Measurements from ENCODE around the gene FHOD1.

FHOD1 gene

DNA sequence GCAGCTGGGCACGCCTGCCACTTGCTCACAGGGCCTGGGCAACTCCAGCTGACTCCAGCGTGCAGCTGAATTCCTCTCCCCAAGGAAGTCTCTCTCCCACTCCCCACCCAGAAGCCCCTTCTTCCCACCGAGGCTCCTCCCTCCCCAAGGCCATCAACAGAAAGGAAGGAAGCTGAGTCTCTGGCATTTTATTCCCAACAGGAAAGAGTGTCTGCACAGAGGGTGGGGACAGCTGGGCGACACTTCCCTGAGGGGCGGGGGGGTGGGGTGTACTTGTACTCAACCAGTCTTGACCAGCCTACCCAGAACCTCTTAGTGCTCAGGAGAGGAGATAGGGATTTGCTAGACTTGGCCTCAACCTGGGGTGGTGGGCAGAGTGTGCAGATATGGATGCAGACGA, 57.2 kb downstream of the FHOD1 start, which contains the start of gene EXOC3L1:
TSS of gene EXOC3L1 (minus strand) at position 96 of the 400 bp plus-strand sequence. CDS start 460 bp downstream, outside the sequence.
- Histone ChIP-seq H3K4me3 (ENCODE audit: low read depth, low read length, poor library complexity, severe bottlenecking) (no peak within 1 kb of the TSS), H3K36me3 (ENCODE audit: insufficient read depth, low read length) (peaks cover 16% of the 10 kb centered on the region), H3K27me3 (ENCODE audit: insufficient read depth, low read length) (no peaks in the 10 kb centered on the region), H3K4me2 (ENCODE audit: low read length) (no peak within 1 kb of the TSS), H3K9me3 (ENCODE audit: low read length) (no peaks in the 10 kb centered on the region), H3K9me2 (ENCODE audit: low read depth, low read length) (no peaks in the 10 kb centered on the region), H4K20me1 (ENCODE audit: insufficient read depth, low read length) (no peaks in the 10 kb centered on the region), H2AFZ (ENCODE audit: low read length) (no peak within 1 kb of the TSS), H3K9ac (ENCODE audit: low read length) (no peak within 1 kb of the TSS), H3F3A (ENCODE audit: insufficient read depth, low read length) (no peaks in the 10 kb centered on the region), H3K27ac (ENCODE audit: low read depth, low read length, poor library complexity, severe bottlenecking) (no peak within 1 kb of the TSS), H3K4me1 (ENCODE audit: insufficient read depth, low read length, severe bottlenecking) (peaks cover 15% of the 10 kb centered on the region), H3K79me2 (ENCODE audit: insufficient read depth, low read length) (peaks cover 16% of the 10 kb centered on the region)
- TF ChIP-seq, protein P1, sequence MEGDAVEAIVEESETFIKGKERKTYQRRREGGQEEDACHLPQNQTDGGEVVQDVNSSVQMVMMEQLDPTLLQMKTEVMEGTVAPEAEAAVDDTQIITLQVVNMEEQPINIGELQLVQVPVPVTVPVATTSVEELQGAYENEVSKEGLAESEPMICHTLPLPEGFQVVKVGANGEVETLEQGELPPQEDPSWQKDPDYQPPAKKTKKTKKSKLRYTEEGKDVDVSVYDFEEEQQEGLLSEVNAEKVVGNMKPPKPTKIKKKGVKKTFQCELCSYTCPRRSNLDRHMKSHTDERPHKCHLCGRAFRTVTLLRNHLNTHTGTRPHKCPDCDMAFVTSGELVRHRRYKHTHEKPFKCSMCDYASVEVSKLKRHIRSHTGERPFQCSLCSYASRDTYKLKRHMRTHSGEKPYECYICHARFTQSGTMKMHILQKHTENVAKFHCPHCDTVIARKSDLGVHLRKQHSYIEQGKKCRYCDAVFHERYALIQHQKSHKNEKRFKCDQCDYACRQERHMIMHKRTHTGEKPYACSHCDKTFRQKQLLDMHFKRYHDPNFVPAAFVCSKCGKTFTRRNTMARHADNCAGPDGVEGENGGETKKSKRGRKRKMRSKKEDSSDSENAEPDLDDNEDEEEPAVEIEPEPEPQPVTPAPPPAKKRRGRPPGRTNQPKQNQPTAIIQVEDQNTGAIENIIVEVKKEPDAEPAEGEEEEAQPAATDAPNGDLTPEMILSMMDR (IDR thresholded peaks at IDR 0.05; ENCODE audit: low read length) = no peak
- TF ChIP-seq EZH2 (IDR thresholded peaks at IDR 0.05; ENCODE audit: borderline replicate concordance, low read length) = no peak

DNA sequence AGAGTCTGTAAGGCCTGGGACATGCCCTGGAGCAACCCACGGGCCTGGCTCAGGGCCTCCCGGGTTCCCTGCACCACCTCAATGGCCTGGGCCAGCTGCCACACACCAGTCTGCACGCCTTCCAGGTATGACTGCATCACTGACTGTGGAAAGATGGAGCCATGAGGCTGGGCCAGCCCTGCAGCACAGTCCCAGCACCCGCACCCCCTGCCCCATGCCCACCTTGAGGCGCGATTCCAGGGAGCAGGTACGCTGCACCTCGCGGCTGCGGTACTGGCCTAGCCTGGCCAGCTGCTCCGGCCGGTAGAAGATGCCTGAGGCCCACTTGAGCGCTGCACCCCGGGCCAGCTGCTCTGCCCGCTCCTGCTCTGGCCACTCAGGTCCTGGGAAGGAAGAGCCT, 58.5 kb downstream of the FHOD1 start:
- no peak overlapping the region for H3K4me2 ChIP-seq (ENCODE audit: low read length)
- no peaks in the 10 kb centered on the region for H3K27me3 ChIP-seq (ENCODE audit: insufficient read depth, low read length)
- no peak overlapping the region for H3K4me3 ChIP-seq (ENCODE audit: low read depth, low read length, poor library complexity, severe bottlenecking)
- H3K79me2 ChIP-seq (ENCODE audit: insufficient read depth, low read length) = peaks cover 16% of the 10 kb centered on the region
- H3K36me3 ChIP-seq (ENCODE audit: insufficient read depth, low read length) = peaks cover 4% of the 10 kb centered on the region; the same call in 1 of the 2 replicates
- H3K9ac ChIP-seq (ENCODE audit: low read length) = no peak overlapping the region
- no peaks in the 10 kb centered on the region for H3F3A ChIP-seq (ENCODE audit: insufficient read depth, low read length)
- no peak overlapping the region for H3K27ac ChIP-seq (ENCODE audit: low read depth, low read length, poor library complexity, severe bottlenecking)
- no peaks in the 10 kb centered on the region for H4K20me1 ChIP-seq (ENCODE audit: insufficient read depth, low read length)
- H3K9me3 ChIP-seq (ENCODE audit: low read length) = no peaks in the 10 kb centered on the region
- peaks cover 19% of the 10 kb centered on the region for H3K4me1 ChIP-seq (ENCODE audit: insufficient read depth, low read length, severe bottlenecking)
- no peak for TF ChIP-seq EZH2 (IDR thresholded peaks at IDR 0.05; ENCODE audit: borderline replicate concordance, low read length)
- TF ChIP-seq, protein P1 (IDR thresholded peaks at IDR 0.05; ENCODE audit: low read length) = no peak
- H3K9me2 ChIP-seq (ENCODE audit: low read depth, low read length) = no peaks in the 10 kb centered on the region
- H2AFZ ChIP-seq (ENCODE audit: low read length) = no peak overlapping the region

DNA sequence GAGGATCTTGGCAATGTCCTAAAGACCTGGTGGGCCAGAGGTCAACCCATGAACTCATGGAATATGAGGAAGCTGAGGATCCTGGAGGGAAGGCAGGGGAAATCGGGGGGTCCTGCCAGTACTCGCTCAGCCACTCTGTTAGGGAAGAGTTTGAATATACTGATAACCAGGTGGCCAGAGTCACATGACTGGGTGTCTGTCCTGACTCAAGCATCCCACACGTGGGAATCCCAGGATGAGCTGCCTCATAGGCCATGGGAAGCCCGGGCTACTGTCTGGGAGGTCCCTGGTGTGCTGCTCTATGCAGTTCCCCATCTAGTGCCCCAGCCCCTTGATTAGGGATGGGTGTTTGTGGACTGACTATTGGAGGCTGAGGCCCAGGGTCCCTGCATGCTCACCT, 59.0 kb downstream of the FHOD1 start:
- Histone ChIP-seq H3K79me2 (ENCODE audit: insufficient read depth, low read length) (peaks cover 12% of the 10 kb centered on the region), H3K9me3 (ENCODE audit: low read length) (no peaks in the 10 kb centered on the region), H3K27me3 (ENCODE audit: insufficient read depth, low read length) (no peaks in the 10 kb centered on the region), H3K27ac (ENCODE audit: low read depth, low read length, poor library complexity, severe bottlenecking) (no peak overlapping the region), H3K4me1 (ENCODE audit: insufficient read depth, low read length, severe bottlenecking) (peaks cover 15% of the 10 kb centered on the region), H2AFZ (ENCODE audit: low read length) (no peak overlapping the region), H3K9ac (ENCODE audit: low read length) (no peak overlapping the region), H4K20me1 (ENCODE audit: insufficient read depth, low read length) (no peaks in the 10 kb centered on the region), H3F3A (ENCODE audit: insufficient read depth, low read length) (no peaks in the 10 kb centered on the region), H3K9me2 (ENCODE audit: low read depth, low read length) (no peaks in the 10 kb centered on the region), H3K4me2 (ENCODE audit: low read length) (no peak overlapping the region), H3K36me3 (ENCODE audit: insufficient read depth, low read length) (no peaks in the 10 kb centered on the region; the same call in 1 of the 2 replicates), H3K4me3 (ENCODE audit: low read depth, low read length, poor library complexity, severe bottlenecking) (no peak overlapping the region)
- TF ChIP-seq, protein P1 (IDR thresholded peaks at IDR 0.05; ENCODE audit: low read length) = no peak
- no peak for TF ChIP-seq EZH2 (IDR thresholded peaks at IDR 0.05; ENCODE audit: borderline replicate concordance, low read length)
